ENCODE data around the gene KCNJ9. TPM values are rescaled to one million over a fixed set of nuclear protein-coding genes. Genes with fewer than 3 reads are reported as not detected.

The KCNJ9 gene
- total and polyA plus RNA-seq, 4 donors = not detected

DNA sequence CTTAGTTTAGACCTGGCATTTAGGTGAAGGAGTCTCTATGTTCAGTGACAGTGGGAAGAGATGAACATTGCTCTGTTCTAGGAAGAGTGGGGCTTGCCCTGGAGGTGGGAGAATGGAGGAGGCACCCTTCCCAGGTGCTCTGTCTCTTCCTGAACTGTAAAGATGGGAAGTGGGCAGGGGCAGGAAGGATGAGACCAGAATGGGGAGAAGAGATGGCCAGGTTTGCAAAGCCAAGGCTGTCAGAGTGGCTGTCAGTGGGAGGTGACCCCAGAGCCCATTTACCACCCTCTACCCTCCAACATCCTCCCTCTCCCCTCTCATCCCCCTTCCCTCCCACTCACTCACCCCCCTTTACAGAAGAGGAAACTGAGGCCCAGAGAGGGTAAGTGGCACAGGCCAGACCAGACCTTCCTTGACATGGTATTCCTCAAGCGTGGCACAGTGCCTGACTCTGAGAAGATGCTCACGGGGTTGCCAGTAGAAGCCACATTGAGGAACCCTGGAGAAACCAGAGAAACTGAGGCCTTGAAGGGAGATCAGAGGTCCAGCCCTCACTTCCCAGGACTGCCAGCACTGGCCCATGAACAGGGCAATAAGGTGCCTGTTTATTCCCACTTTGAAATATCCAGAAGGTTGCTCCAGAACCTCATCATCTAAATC lies 18.5 kb downstream of the KCNJ9 start (continued):
- no peak for TF ChIP-seq EGR1 (IDR thresholded peaks at IDR 0.05; ENCODE audit: low read depth in 2 of 2)

- TF ChIP-seq RAD21 (IDR thresholded peaks at IDR 0.05) (peak; percentile 94 to 96), HNF4A (conservative IDR thresholded peaks at IDR 0.05) (no peak), CTCF (IDR thresholded peaks at IDR 0.05; ENCODE audit: low read depth, low read length, missing input control) (peak; percentile 85), SP1 (IDR thresholded peaks at IDR 0.05) (peak; percentile 31), JUND (IDR thresholded peaks at IDR 0.05) (no peak)
- Histone ChIP-seq H3K36me3 (ENCODE audit: control insufficient read depth in 4 of 4, insufficient read depth in 3 of 4, low read depth in 1 of 4, low read length in 3 of 4) (no peaks in the 10 kb centered on the region), H3K9me3 (ENCODE audit: control insufficient read depth in 4 of 4, low read length in 3 of 4) (no peaks in the 10 kb centered on the region), H3K4me3 (ENCODE audit: low read depth in 1 of 3, low read length in 3 of 3) (no peak overlapping the region), H3K4me1 (ENCODE audit: control insufficient read depth in 4 of 4, insufficient read depth in 4 of 4, low read length in 3 of 4) (peaks cover 14 to 40% (median 33%) of the 10 kb centered on the region in 4 donors), H3K9ac (ENCODE audit: low read depth in 1 of 2, low read length in 2 of 2) (peak overlapping the region in 1 of 2 donors; percentile 29), H3K27ac (ENCODE audit: low read depth in 1 of 2, low read length in 2 of 2) (peak overlapping the region in 1 of 2 donors; percentile 8), H3K27me3 (ENCODE audit: control insufficient read depth in 4 of 4, insufficient read depth in 4 of 4, low read length in 3 of 4) (no peaks in the 10 kb centered on the region)
- peak; percentile 73 for DNase-seq (ENCODE audit: low spot score)
- 33% methylated on average over 13 of the region's 13 CpGs for WGBS
Measured at GRCh38 chr1:160101037-160101716, 19.8 kb downstream of the KCNJ9 start.

DNA sequence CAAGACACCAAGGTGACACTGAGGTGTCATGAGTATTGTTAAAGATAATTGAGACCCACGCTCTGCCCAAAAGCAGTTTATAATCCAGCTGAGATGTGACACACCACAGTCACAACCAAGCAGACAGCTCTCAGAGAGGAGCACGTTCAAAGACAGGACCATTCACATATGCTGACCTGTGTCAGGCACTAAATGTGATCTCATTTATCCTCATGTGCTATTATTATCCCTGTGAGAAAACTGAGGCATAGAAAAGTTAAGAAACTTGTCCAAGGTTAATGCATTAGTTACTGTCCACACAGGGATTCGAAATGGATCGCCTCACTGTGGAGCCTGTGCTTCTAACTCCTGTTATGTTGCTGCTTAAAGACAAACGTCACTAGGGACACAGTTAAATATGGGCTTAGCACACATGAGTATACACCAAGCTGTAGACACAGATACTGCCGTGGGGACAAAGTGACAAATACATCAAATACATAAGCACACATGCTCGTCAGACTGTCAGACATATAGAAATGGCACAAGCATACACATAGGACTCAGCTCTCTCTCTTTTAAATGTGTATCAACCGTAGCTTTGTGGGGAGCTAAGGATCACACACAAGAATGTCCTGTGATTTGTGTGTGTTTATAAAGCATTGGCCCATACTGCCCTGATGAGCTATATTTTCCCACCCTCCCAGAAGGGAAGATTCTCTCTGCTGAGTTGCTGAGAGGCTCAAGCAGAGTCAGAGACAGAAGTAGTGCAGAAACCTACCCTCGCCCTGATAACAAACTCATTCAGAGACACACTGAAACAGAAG lies 20.6 kb downstream of the KCNJ9 start:
- Histone ChIP-seq H3K4me1 (ENCODE audit: control insufficient read depth in 4 of 4, insufficient read depth in 4 of 4, low read length in 3 of 4) (peaks cover 11 to 33% (median 26%) of the 10 kb centered on the region in 4 donors), H3K36me3 (ENCODE audit: control insufficient read depth in 4 of 4, insufficient read depth in 3 of 4, low read depth in 1 of 4, low read length in 3 of 4) (no peaks in the 10 kb centered on the region), H3K4me3 (ENCODE audit: low read depth in 1 of 3, low read length in 3 of 3) (no peak overlapping the region), H3K27me3 (ENCODE audit: control insufficient read depth in 4 of 4, insufficient read depth in 4 of 4, low read length in 3 of 4) (no peaks in the 10 kb centered on the region), H3K27ac (ENCODE audit: low read depth in 1 of 2, low read length in 2 of 2) (no peak overlapping the region), H3K9ac (ENCODE audit: low read depth in 1 of 2, low read length in 2 of 2) (no peak overlapping the region), H3K9me3 (ENCODE audit: control insufficient read depth in 4 of 4, low read length in 3 of 4) (no peaks in the 10 kb centered on the region)
- no peak for DNase-seq (ENCODE audit: low spot score)
- TF ChIP-seq EGR1 (IDR thresholded peaks at IDR 0.05; ENCODE audit: low read depth in 2 of 2) (no peak), GABPA (IDR thresholded peaks at IDR 0.05 in 1 of 2, conservative IDR thresholded peaks at IDR 0.05 in 1 of 2) (no peak), HNF4A (conservative IDR thresholded peaks at IDR 0.05) (no peak), RXRA (IDR thresholded peaks at IDR 0.05) (no peak), RAD21 (IDR thresholded peaks at IDR 0.05) (no peak), ATF3 (IDR thresholded peaks at IDR 0.05) (no peak), MAX (IDR thresholded peaks at IDR 0.05) (no peak), JUND (IDR thresholded peaks at IDR 0.05) (no peak), CTCF (IDR thresholded peaks at IDR 0.05; ENCODE audit: low read depth, low read length, missing input control) (no peak), SP1 (IDR thresholded peaks at IDR 0.05) (no peak), HNF4G (IDR thresholded peaks at IDR 0.05) (no peak), TAF1 (conservative IDR thresholded peaks at IDR 0.05) (no peak), NR2F2 (IDR thresholded peaks at IDR 0.05) (no peak), FOXA1 (IDR thresholded peaks at IDR 0.05) (no peak), YY1 (IDR thresholded peaks at IDR 0.05) (no peak)
- TF ChIP-seq, protein P1, sequence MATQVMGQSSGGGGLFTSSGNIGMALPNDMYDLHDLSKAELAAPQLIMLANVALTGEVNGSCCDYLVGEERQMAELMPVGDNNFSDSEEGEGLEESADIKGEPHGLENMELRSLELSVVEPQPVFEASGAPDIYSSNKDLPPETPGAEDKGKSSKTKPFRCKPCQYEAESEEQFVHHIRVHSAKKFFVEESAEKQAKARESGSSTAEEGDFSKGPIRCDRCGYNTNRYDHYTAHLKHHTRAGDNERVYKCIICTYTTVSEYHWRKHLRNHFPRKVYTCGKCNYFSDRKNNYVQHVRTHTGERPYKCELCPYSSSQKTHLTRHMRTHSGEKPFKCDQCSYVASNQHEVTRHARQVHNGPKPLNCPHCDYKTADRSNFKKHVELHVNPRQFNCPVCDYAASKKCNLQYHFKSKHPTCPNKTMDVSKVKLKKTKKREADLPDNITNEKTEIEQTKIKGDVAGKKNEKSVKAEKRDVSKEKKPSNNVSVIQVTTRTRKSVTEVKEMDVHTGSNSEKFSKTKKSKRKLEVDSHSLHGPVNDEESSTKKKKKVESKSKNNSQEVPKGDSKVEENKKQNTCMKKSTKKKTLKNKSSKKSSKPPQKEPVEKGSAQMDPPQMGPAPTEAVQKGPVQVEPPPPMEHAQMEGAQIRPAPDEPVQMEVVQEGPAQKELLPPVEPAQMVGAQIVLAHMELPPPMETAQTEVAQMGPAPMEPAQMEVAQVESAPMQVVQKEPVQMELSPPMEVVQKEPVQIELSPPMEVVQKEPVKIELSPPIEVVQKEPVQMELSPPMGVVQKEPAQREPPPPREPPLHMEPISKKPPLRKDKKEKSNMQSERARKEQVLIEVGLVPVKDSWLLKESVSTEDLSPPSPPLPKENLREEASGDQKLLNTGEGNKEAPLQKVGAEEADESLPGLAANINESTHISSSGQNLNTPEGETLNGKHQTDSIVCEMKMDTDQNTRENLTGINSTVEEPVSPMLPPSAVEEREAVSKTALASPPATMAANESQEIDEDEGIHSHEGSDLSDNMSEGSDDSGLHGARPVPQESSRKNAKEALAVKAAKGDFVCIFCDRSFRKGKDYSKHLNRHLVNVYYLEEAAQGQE (IDR thresholded peaks at IDR 0.05) = no peak
- WGBS = 82% methylated on average over 9 of the region's 9 CpGs

Measured in liver (tissue), 9 donors.